Epithelial cell of proximal tubule (primary cell): ENCODE data around the gene CDH23. TPM values are rescaled to one million over a fixed set of nuclear protein-coding genes. Genes with fewer than 3 reads are reported as not detected.

ENCODE experiments used
- DNase-seq: peaks from one replicate; pipeline ENCODE4 v3.0.0-alpha.2; 2011; ENCODE audit warnings: low read depth
- H3K4me3 ChIP-seq: 2 replicates; pipeline ENCODE4 v1.5.1; 2011; ENCODE audit warnings: low read depth, mild to moderate bottlenecking, low read length
- total RNA-seq: library from RNA; depleted of rRNA; stranded (reverse); fragments of >200 nt; gene quantifications from 2 replicates; pipeline ENCODE4 v1.2.3, GENCODE V29; 2015
- TF ChIP-seq, protein P1 (sequence below): conservative IDR thresholded peaks from 2 replicates; pipeline ENCODE4 v1.5.1; 2012; ENCODE audit warnings: low read depth, mild to moderate bottlenecking, low read length

The CDH23 gene
- total RNA-seq, 1 donor from 2014 or later: under 0.01 TPM

DNA sequence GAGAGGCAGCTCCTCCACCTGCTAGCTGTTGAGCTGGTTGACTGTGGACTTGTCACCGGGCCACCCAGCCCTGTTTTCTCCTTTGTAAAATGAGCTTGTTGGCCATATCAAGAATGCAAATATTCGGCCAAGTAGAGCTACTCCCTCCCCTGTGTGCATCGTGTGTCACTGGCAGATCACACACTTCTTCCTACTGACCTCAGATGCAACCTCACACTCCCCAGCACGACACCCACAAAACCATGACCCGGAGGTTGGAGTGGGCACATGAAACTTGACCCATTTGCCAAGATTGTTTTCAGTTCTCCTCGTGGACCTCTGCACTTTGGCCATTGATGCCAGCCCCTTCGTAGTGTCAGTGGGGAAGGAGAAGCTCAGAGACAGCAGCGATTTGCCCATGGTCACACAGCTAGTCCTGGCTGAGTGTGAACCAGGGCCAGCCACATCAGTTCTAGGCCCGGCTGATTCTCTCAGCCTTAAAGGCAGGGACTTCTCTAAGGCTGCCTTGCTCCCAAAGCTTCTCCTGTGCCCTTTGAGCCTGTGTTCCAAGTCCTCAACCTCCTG lies 101.1 kb downstream of the CDH23 start:
- H3K4me3 ChIP-seq: no peak overlapping the region
- TF ChIP-seq, protein P1, sequence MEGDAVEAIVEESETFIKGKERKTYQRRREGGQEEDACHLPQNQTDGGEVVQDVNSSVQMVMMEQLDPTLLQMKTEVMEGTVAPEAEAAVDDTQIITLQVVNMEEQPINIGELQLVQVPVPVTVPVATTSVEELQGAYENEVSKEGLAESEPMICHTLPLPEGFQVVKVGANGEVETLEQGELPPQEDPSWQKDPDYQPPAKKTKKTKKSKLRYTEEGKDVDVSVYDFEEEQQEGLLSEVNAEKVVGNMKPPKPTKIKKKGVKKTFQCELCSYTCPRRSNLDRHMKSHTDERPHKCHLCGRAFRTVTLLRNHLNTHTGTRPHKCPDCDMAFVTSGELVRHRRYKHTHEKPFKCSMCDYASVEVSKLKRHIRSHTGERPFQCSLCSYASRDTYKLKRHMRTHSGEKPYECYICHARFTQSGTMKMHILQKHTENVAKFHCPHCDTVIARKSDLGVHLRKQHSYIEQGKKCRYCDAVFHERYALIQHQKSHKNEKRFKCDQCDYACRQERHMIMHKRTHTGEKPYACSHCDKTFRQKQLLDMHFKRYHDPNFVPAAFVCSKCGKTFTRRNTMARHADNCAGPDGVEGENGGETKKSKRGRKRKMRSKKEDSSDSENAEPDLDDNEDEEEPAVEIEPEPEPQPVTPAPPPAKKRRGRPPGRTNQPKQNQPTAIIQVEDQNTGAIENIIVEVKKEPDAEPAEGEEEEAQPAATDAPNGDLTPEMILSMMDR: no peak
- DNase-seq: no peak

DNA sequence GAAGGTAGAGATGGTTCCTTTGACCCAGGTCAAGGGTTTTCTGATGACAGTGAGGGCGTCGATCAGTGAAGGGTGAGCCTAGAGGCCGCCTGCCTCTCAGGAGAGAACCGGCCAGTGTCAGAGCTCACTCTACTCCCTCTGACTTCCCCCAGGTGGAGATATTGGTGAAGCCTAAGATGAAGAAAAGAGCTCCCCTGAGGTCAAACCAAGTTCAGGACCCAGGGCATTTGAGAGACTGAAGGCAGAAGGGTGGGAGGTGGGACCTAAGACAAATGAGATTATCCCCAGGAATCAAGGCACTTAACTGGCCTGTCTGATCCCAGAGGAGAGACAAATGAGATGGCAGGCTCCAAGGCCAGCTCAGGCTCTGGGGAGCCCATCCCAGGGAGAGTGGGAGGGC lies 104.7 kb downstream of the CDH23 start:
- TF ChIP-seq, protein P1: no peak
- no peak for DNase-seq
- H3K4me3 ChIP-seq: no peak overlapping the region

DNA sequence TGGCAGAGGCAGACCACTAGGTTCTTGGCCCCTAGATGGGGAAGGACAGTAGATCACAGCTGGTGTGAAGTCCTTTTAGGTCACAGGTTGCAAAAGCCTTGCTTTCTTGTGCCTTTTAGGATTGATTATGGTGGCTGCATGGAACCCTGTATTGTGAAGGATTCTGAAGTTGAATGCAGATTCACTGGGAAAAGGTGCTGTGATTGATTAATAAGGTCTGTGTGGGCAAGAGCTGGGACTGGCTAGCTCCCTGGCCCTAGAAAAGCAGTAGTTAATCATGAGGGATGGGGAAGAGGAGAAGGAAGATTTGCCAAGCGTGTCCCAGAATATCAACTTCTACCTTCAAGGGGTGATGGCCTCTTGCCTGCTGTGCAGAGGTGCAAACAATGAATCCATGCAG lies 105.5 kb downstream of the CDH23 start:
- H3K4me3 ChIP-seq: no peak overlapping the region
- TF ChIP-seq, protein P1: no peak
- DNase-seq: no peak

DNA sequence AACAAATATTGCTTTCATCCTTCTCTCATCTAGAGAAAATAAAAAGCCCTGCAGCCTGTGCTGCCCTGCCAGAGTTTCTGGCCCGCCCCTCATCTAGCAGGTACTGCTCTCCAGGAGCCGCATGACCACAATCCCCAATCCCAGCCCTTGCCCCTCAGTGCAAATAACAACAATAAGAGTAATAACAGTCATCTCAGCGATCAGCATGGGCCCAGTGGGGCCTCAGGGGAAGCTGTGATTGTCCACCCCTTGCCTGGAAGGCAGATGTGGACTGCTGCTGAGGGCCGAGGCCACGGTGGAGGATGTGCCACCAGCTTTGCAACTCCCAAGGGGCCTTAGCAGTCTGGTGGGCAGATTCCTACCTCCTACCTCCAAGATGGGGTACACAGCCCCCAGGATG lies 106.1 kb downstream of the CDH23 start:
- no peak for DNase-seq
- TF ChIP-seq, protein P1: no peak
- no peak overlapping the region for H3K4me3 ChIP-seq

DNA sequence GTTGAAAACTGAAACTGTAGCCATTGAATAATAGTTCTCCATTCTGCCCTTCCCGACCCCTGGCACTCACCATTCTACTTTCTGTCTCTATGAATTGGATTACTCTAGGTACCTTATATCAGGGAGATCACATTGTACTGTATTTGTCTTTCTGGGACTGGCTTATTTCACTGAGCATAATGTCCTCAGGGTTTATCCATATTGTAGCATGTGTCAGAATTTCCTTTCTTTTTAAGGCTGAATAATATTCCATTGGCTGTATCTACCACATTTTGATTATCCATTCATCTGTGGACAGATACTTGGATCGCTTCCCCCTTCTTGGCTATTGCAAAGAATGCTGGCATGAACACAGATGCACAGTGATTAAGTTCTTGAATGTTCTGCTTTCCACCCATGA lies 107.4 kb downstream of the CDH23 start:
- TF ChIP-seq, protein P1: no peak
- DNase-seq: no peak

DNA sequence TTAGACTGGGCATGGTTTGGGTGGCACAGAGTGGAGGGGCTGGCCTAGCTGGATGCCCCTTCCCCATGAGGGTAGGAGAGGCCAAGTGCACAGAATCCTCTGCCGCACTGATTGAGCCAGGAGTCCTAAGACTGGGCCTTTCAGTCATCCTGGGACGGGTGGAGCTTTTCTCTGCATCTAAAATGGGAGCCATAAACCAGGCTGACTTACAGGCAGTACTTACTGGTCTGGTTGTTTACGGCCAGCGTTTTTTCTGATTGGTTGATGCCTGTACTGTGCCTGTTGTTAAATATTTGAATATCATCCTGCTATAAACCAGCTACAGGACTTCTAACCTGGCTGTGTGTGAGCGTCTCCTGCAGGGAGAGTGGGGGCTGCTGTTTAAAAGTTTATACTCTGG lies 107.8 kb downstream of the CDH23 start:
- DNase-seq: no peak
- TF ChIP-seq, protein P1: no peak
- no peak overlapping the region for H3K4me3 ChIP-seq

More for the DNA sequence above, 107.4 kb downstream of the CDH23 start:
- H3K4me3 ChIP-seq: no peak overlapping the region

DNA sequence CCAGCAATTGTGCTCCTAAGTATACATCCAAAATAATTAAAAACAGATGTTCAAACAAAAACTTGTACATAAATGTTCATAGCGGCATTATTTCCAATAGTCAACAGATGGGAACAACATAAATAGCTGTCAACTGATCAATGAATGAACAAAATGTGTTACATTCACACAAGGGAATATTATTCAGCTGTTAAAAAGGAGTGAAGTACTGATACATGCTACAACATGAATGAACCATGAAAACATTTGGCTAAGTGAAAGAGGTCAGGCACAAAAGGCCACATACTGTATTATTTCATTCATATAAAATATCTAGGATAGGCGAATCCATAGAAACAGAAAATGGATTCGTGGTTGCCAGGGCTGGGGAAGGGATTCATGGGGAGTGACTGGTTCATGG lies 109.1 kb downstream of the CDH23 start:
- TF ChIP-seq, protein P1: no peak
- no peak overlapping the region for H3K4me3 ChIP-seq

More for the DNA sequence above, 109.1 kb downstream of the CDH23 start:
- DNase-seq: no peak
